Fibroblast of lung (primary cell): ENCODE data around the gene SFTPB. TPM values are rescaled to one million over a fixed set of nuclear protein-coding genes. Genes with fewer than 3 reads are reported as not detected.

Experiments used
- DNase-seq, 2 donors: peaks; one replicate each; pipeline versions ENCODE4 v3.0.0 to v3.0.0-alpha.2; 2010; ENCODE audit warnings: low read depth in 2 of 2
- H2AFZ ChIP-seq: 2 replicates; pipeline ENCODE4 v1.5.1; 2012; ENCODE audit warnings: low read length, control low read depth, inconsistent platforms
- H3K27ac ChIP-seq: 2 replicates; pipeline ENCODE4 v1.5.1; 2011; ENCODE audit warnings: low read length, control low read depth; ENCODE audit not compliant: insufficient read depth
- H3K27me3 ChIP-seq: 2 replicates; pipeline ENCODE4 v1.5.1; 2011; ENCODE audit warnings: mild to moderate bottlenecking, low read length; ENCODE audit not compliant: control insufficient read depth, insufficient read depth
- H3K36me3 ChIP-seq: 2 replicates; pipeline ENCODE4 v1.5.1; 2011; ENCODE audit warnings: low read length; ENCODE audit not compliant: control insufficient read depth, insufficient read depth
- H3K4me1 ChIP-seq: 2 replicates; pipeline ENCODE4 v1.5.1; 2011; ENCODE audit warnings: low read length; ENCODE audit not compliant: control insufficient read depth, insufficient read depth; ENCODE audit errors: extremely low read depth
- H3K4me2 ChIP-seq: 2 replicates; pipeline ENCODE4 v1.5.1; 2011; ENCODE audit warnings: low read length, control low read depth; ENCODE audit not compliant: insufficient read depth; ENCODE audit errors: extremely low read depth
- H3K4me3 ChIP-seq, 4 experiments: fragments of 200-600 bp in 1 of 4; sonication (generic) in 1 of 4; replicated peaks in 1 of 4; 2 replicates each; pipeline ENCODE4 v1.5.1; 2011 to 2016; ENCODE audit warnings: low read length in 4 of 4, low read depth in 3 of 4, mild to moderate bottlenecking in 3 of 4, control low read depth in 2 of 4, inconsistent platforms in 1 of 4, mixed read lengths in 1 of 4; ENCODE audit not compliant: insufficient read depth in 1 of 4; ENCODE audit errors: control extremely low read depth in 1 of 4
- H3K79me2 ChIP-seq: 2 replicates; pipeline ENCODE4 v1.5.1; 2012; ENCODE audit warnings: mild to moderate bottlenecking, low read length, inconsistent platforms; ENCODE audit not compliant: control insufficient read depth, insufficient read depth
- H3K9ac ChIP-seq: 2 replicates; pipeline ENCODE4 v1.5.1; 2011; ENCODE audit warnings: mild to moderate bottlenecking, low read length, control low read depth; ENCODE audit not compliant: insufficient read depth
- H3K9me3 ChIP-seq: 2 replicates; pipeline ENCODE4 v1.5.1; 2012; ENCODE audit warnings: low read depth, low read length; ENCODE audit not compliant: control insufficient read depth, insufficient read depth
- H4K20me1 ChIP-seq: 2 replicates; pipeline ENCODE4 v1.5.1; 2011; ENCODE audit warnings: low read length; ENCODE audit not compliant: control insufficient read depth, insufficient read depth; ENCODE audit errors: extremely low read depth
- EZH2 ChIP-seq: IDR thresholded peaks from 2 replicates; pipeline ENCODE4 v1.5.1; 2012; ENCODE audit warnings: low read length, control low read depth, mild to moderate bottlenecking; ENCODE audit errors: missing control alignments
- polyA plus RNA-seq, 2 donors: library from polyadenylated mRNA; depleted of rRNA in 1 of 2; stranded (reverse) in 1 of 2; unstranded in 1 of 2; fragments of >200 nt; gene quantifications; 2 replicates each; pipeline ENCODE4 v1.2.1, GENCODE V29; 2011 to 2012; ENCODE audit warnings: missing spikeins in 1 of 2
- total RNA-seq: library from RNA; depleted of rRNA; stranded (reverse); fragments of >200 nt; gene quantifications from 2 replicates; pipeline ENCODE4 v1.2.1, GENCODE V29; 2014
- TF ChIP-seq, protein P1 (sequence below), 2 donors: IDR thresholded peaks in 1 of 2; conservative IDR thresholded peaks in 1 of 2; 1 replicate in 1 of 2; 2 replicates in 1 of 2; pipeline ENCODE4 v1.5.1; 2011 to 2012; ENCODE audit warnings: low read length in 2 of 2, control low read depth in 1 of 2, inconsistent platforms in 1 of 2, low read depth in 1 of 2, mild to moderate bottlenecking in 1 of 2

Gene SFTPB
- total and polyA plus RNA-seq, 2 donors (not counting 1 experiment from before 2014, with no cell fraction given) = not detected

DNA sequence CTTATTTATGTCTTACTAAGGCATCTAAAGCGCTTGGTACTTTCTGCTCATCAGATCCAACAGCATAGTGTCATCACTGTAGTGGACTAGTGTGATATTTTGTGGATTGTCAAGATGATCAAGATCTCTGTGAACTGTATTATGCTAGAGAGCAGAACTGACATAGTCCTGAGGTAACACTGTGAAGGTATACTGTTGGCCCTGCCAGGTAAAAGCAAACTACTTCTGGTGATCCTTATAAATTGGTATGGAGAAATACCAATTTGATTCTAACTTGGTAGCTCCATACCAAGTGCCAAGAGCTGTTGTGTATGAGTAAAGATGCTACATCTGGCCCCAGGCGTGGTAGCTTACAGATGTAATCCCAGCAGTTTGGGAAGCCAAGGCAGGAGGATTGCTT, 15.9 kb downstream of the SFTPB start:
- H3K27ac ChIP-seq = peak overlapping the region; percentile 11
- no peak for TF ChIP-seq EZH2
- TF ChIP-seq, protein P1, sequence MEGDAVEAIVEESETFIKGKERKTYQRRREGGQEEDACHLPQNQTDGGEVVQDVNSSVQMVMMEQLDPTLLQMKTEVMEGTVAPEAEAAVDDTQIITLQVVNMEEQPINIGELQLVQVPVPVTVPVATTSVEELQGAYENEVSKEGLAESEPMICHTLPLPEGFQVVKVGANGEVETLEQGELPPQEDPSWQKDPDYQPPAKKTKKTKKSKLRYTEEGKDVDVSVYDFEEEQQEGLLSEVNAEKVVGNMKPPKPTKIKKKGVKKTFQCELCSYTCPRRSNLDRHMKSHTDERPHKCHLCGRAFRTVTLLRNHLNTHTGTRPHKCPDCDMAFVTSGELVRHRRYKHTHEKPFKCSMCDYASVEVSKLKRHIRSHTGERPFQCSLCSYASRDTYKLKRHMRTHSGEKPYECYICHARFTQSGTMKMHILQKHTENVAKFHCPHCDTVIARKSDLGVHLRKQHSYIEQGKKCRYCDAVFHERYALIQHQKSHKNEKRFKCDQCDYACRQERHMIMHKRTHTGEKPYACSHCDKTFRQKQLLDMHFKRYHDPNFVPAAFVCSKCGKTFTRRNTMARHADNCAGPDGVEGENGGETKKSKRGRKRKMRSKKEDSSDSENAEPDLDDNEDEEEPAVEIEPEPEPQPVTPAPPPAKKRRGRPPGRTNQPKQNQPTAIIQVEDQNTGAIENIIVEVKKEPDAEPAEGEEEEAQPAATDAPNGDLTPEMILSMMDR (conservative IDR thresholded peaks at IDR 0.05 in 1 of 2, IDR thresholded peaks at IDR 0.05 in 1 of 2; ENCODE audit: low read depth in 1 of 2, low read length in 2 of 2) = no peak

DNA sequence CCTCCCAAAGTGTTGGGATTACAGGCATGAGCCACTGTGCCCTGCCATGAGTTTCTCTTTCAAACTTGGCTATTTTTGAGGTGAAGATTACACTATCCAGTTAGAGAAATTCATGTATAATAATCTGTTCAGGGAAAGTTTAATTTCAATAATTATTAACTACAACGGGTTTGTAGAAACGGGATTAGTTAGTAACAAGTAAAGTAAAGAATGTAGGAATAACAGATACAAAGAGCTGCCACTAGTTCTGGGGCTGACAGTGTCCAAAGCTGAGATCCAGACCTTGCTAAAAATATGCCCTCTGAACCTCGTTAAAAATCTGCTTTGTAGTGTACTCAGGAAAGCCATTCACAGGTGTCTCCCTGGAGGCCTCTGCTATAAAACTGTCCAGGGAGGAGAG, 16.9 kb downstream of the SFTPB start:
- DNase-seq = no peak
- Histone ChIP-seq H3K27me3 (no peaks in the 10 kb centered on the region), H4K20me1 (no peaks in the 10 kb centered on the region), H3K4me1 (peaks cover 41% of the 10 kb centered on the region), H3K9ac (no peak overlapping the region), H2AFZ (no peak overlapping the region), H3K27ac (no peak overlapping the region), H3K4me3 (no peak overlapping the region), H3K4me2 (no peak overlapping the region), H3K9me3 (no peaks in the 10 kb centered on the region), H3K36me3 (peaks cover 4% of the 10 kb centered on the region), H3K79me2 (no peaks in the 10 kb centered on the region)
- TF ChIP-seq, protein P1 (conservative IDR thresholded peaks at IDR 0.05 in 1 of 2, IDR thresholded peaks at IDR 0.05 in 1 of 2; ENCODE audit: low read depth in 1 of 2, low read length in 2 of 2) = no peak
- no peak for TF ChIP-seq EZH2

More for the DNA sequence above, 15.9 kb downstream of the SFTPB start:
- Histone ChIP-seq H4K20me1 (no peaks in the 10 kb centered on the region), H2AFZ (no peak overlapping the region), H3K4me1 (peaks cover 44% of the 10 kb centered on the region), H3K9ac (no peak overlapping the region), H3K79me2 (no peaks in the 10 kb centered on the region), H3K27me3 (no peaks in the 10 kb centered on the region), H3K36me3 (peaks cover 4% of the 10 kb centered on the region), H3K4me2 (no peak overlapping the region), H3K9me3 (no peaks in the 10 kb centered on the region), H3K4me3 (no peak overlapping the region)
- DNase-seq = no peak

DNA sequence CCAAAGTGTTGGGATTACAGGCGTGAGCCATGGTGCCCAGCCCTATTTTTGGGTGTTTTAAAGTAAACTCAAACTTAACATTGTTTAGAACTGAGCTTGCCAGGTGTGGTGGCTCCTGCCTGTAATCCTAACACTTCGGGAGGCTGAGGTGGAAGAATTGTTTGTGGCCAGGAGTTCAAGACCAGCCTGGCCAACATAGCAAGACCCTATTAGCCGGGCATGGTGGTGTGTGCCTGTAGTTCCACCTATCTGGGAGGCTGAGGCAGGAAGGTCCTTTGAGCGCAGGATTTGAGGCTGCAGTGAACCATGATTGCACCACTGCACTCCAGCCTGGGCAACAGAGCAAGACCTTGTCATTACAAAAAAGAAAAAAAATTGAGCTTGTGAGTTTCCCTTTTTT, 17.5 kb downstream of the SFTPB start:
- Histone ChIP-seq H3K4me2 (no peak overlapping the region), H3K9me3 (no peaks in the 10 kb centered on the region), H3K27ac (peak overlapping the region; percentile 12), H3K79me2 (no peaks in the 10 kb centered on the region), H3K27me3 (no peaks in the 10 kb centered on the region), H3K4me1 (peaks cover 36% of the 10 kb centered on the region), H3K36me3 (peaks cover 3% of the 10 kb centered on the region), H4K20me1 (no peaks in the 10 kb centered on the region), H2AFZ (no peak overlapping the region), H3K9ac (no peak overlapping the region), H3K4me3 (no peak overlapping the region)
- TF ChIP-seq, protein P1 (conservative IDR thresholded peaks at IDR 0.05 in 1 of 2, IDR thresholded peaks at IDR 0.05 in 1 of 2; ENCODE audit: low read depth in 1 of 2, low read length in 2 of 2) = no peak
- no peak for TF ChIP-seq EZH2
- DNase-seq = no peak
